Neural cell (in vitro differentiated cells): ENCODE results near the gene TRUB1.

Experiments used
- CTCF ChIP-seq: fragments of 450-650 bp; IDR thresholded peaks from 2 replicates; pipeline ENCODE4 v1.5.1; 2014; ENCODE audit warnings: antibody characterized with exemption, mild to moderate bottlenecking, moderate library complexity; ENCODE audit not compliant: poor library complexity, severe bottlenecking
- EP300 ChIP-seq: fragments of 450-650 bp; conservative IDR thresholded peaks from 2 replicates; pipeline ENCODE4 v1.6.1; 2014; ENCODE audit warnings: antibody characterized with exemption, mild to moderate bottlenecking, moderate library complexity; ENCODE audit not compliant: poor library complexity, severe bottlenecking
- EZH2 ChIP-seq: fragments of 200-600, 300-800 bp; shearing (Covaris generic), sonication (generic); IDR thresholded peaks from 2 replicates; pipeline ENCODE4 v1.6.1; 2014; ENCODE audit warnings: antibody characterized with exemption, low read length, borderline replicate concordance, mild to moderate bottlenecking; ENCODE audit not compliant: insufficient read depth, poor library complexity, severe bottlenecking
- MXI1 ChIP-seq: fragments of 450-650 bp; conservative IDR thresholded peaks from 2 replicates; pipeline ENCODE4 v1.6.1; 2014; ENCODE audit warnings: antibody characterized with exemption, mild to moderate bottlenecking; ENCODE audit not compliant: poor library complexity, severe bottlenecking
- POLR2AphosphoS5 ChIP-seq: IDR thresholded peaks from 2 replicates; pipeline ENCODE4 v1.6.1; 2012
- RAD21 ChIP-seq: fragments of 450-650 bp; conservative IDR thresholded peaks from 2 replicates; pipeline ENCODE4 v1.6.1; 2014; ENCODE audit warnings: antibody characterized with exemption, mild to moderate bottlenecking, moderate library complexity
- REST ChIP-seq: IDR thresholded peaks from 2 replicates; pipeline ENCODE4 v1.6.1; 2012; ENCODE audit warnings: borderline replicate concordance
- SMC3 ChIP-seq: fragments of 450-650 bp; conservative IDR thresholded peaks from 2 replicates; pipeline ENCODE4 v1.6.1; 2014; ENCODE audit warnings: antibody characterized with exemption, mild to moderate bottlenecking, moderate library complexity; ENCODE audit not compliant: poor library complexity
- TAF1 ChIP-seq: IDR thresholded peaks from 2 replicates; pipeline ENCODE4 v1.6.1; 2012; ENCODE audit warnings: low read depth

- TF ChIP-seq CTCF (no peak), EP300 (no peak), POLR2AphosphoS5 (no peak), REST (no peak), SMC3 (no peak), EZH2 (no peak), MXI1 (no peak), TAF1 (no peak), RAD21 (no peak)
These were observed 29.1 kb downstream of the TRUB1 start for GRCh38 chr10:114967071-114967470.
